G401 (cell line): ENCODE data around the gene ELANE. TPM values are rescaled to one million over a fixed set of nuclear protein-coding genes. Genes with fewer than 3 reads are reported as not detected.
"Not testable (repeated sequence)": the region's sequence is repeated elsewhere in the genome, so short reads cannot be mapped to it uniquely, and the experiment has no call there.

Experiments
- DNase-seq: peaks from one replicate; pipeline ENCODE4 v3.0.0-alpha.2; 2015; ENCODE audit warnings: low spot score
- in situ Hi-C: cut with HindIII; loops from 2 replicates; pipeline ENCODE4 v1.10.0; 2016; ENCODE audit warnings: low sequenced_read_pairs, mixed read lengths
- total RNA-seq: library from RNA; depleted of rRNA; stranded (reverse); fragments of >200 nt; shearing (Covaris generic); gene quantifications from 2 replicates; pipeline ENCODE4 v1.2.3, GENCODE V29; 2014

ELANE gene
- total RNA-seq, 1 experiment from 2014 or later, result not detected

- DNase-seq, result no peak
- in situ Hi-C loops, result no loop called here
These were observed 38.6 kb upstream of the ELANE start for GRCh38 chr19:813219-814151.

- DNase-seq, result no peak
- in situ Hi-C loops, result no loop called here
These were observed 37.7 kb upstream of the ELANE start for GRCh38 chr19:814152-815078.

- in situ Hi-C loops, result no loop called here
- DNase-seq, result no peak
These were observed 36.9 kb upstream of the ELANE start for GRCh38 chr19:815079-815774.

GRCh38 chr19:815775-816499 is 36.2 kb upstream of the ELANE start:
- no peak for DNase-seq
- in situ Hi-C loops, result no loop called here

- in situ Hi-C loops, result no loop called here
- no peak for DNase-seq
These were observed 35.6 kb upstream of the ELANE start for GRCh38 chr19:816500-816857.

GRCh38 chr19:820212-820611 is 31.9 kb upstream of the ELANE start:
- DNase-seq, in situ Hi-C loops: not testable (repeated sequence)

- in situ Hi-C loops, result no loop called here
- no peak for DNase-seq
These were observed 30.8 kb upstream of the ELANE start for GRCh38 chr19:821231-821824.

- in situ Hi-C loops, result no loop called here
- DNase-seq, result no peak
These were observed 30.1 kb upstream of the ELANE start, which contains the start of gene PLPPR3 for GRCh38 chr19:821825-822503. PLPPR3 (minus strand) TSS chr19:821955; CDS start chr19:821559, 396 bp downstream.

GRCh38 chr19:823565-824121 is 28.5 kb upstream of the ELANE start:
- DNase-seq, result no peak
- in situ Hi-C loops, result no loop called here

GRCh38 chr19:824885-825284 is 27.2 kb upstream of the ELANE start:
- in situ Hi-C loops, result no loop called here
- no peak for DNase-seq

GRCh38 chr19:825897-826644 is 26.0 kb upstream of the ELANE start:
- in situ Hi-C loops, result no loop called here
- DNase-seq, result no peak

- in situ Hi-C loops, result no loop called here
- no peak for DNase-seq
These were observed 24.8 kb upstream of the ELANE start for GRCh38 chr19:827314-827709.

- in situ Hi-C loops, result no loop called here
- no peak for DNase-seq
These were observed 24.3 kb upstream of the ELANE start, which contains the start of gene AZU1 for GRCh38 chr19:827710-828321. AZU1 (plus strand) TSS chr19:827837; CDS start chr19:827847, 10 bp downstream.

- in situ Hi-C loops, result no loop called here
- DNase-seq, result no peak
These were observed 22.9 kb upstream of the ELANE start for GRCh38 chr19:829129-829758.

GRCh38 chr19:831407-832369 is 20.4 kb upstream of the ELANE start:
- in situ Hi-C loops, result no loop called here
- no peak for DNase-seq
